ENCODE results near the gene LKAAEAR1. TPM values are rescaled to one million over a fixed set of nuclear protein-coding genes. Genes with fewer than 3 reads are reported as not detected.
A peak's percentile ranks its signal among the peaks of the same experiment; 100 is the strongest.
"Not testable (repeated sequence)": the region's sequence is repeated elsewhere in the genome, so short reads cannot be mapped to it uniquely, and the experiment has no call there.

Gene LKAAEAR1
- total RNA-seq = under 1 TPM; 0.34 to 0.61 TPM

- H3K27ac Mint-ChIP-seq = no peak within 1 kb of the TSS
- H3K9me3 Mint-ChIP-seq (ENCODE audit: insufficient read depth) = no peaks in the 10 kb centered on the region
- peak within 1 kb of the TSS; percentile 71 for H3K4me3 Mint-ChIP-seq
- ChIA-PET POLR2A (interaction anchor here (0.8 kb wide), 1 partner anchor 169 kb away, joined by 3 read pairs; no protein-coding TSS in a partner anchor), CTCF (interaction anchor here (0.6 to 3.1 kb wide), 18 partner anchors 11 to 172 kb away, joined by 3 to 48 read pairs (median 4); partner anchors contain the start of gene SAMD10)
- DNase-seq (no peak), ATAC-seq (no peak)
- H3K36me3 Mint-ChIP-seq (ENCODE audit: low read depth) = peaks cover 2% of the 10 kb centered on the region
- peaks cover 24% of the 10 kb centered on the region for H3K27me3 Mint-ChIP-seq (ENCODE audit: low read depth)
- H3K4me1 Mint-ChIP-seq (ENCODE audit: low read depth) = peaks cover 35% of the 10 kb centered on the region
These were observed at the start of gene LKAAEAR1 for GRCh38 chr20:64083804-64084684. Gene LKAAEAR1, minus strand, starts transcription at chr20:64084398. Its CDS starts 179 bp downstream, at chr20:64084219.

- no peaks in the 10 kb centered on the region for H3K9me3 Mint-ChIP-seq (ENCODE audit: insufficient read depth)
- no peaks in the 10 kb centered on the region for H3K4me1 Mint-ChIP-seq (ENCODE audit: low read depth)
- H3K36me3 Mint-ChIP-seq (ENCODE audit: low read depth) = no peaks in the 10 kb centered on the region
- CTCF ChIA-PET = no interaction called here
- peaks cover 6% of the 10 kb centered on the region for H3K27me3 Mint-ChIP-seq (ENCODE audit: low read depth)
- no peak for ATAC-seq
- POLR2A ChIA-PET = no interaction called here
- H3K27ac Mint-ChIP-seq = no peak overlapping the region
- H3K4me3 Mint-ChIP-seq = no peak overlapping the region
- DNase-seq = no peak
These were observed 47.2 kb upstream of the LKAAEAR1 start for GRCh38 chr20:64131406-64131805.

GRCh38 chr20:64130876-64131275 lies 46.7 kb upstream of the LKAAEAR1 start:
- POLR2A ChIA-PET = no interaction called here
- CTCF ChIA-PET = no interaction called here
- no peak overlapping the region for H3K27ac Mint-ChIP-seq
- H3K4me3 Mint-ChIP-seq = no peak overlapping the region
- peaks cover 6% of the 10 kb centered on the region for H3K27me3 Mint-ChIP-seq (ENCODE audit: low read depth)
- H3K9me3 Mint-ChIP-seq (ENCODE audit: insufficient read depth) = no peaks in the 10 kb centered on the region
- H3K4me1 Mint-ChIP-seq (ENCODE audit: low read depth) = no peaks in the 10 kb centered on the region
- H3K36me3 Mint-ChIP-seq (ENCODE audit: low read depth) = no peaks in the 10 kb centered on the region
- DNase-seq = no peak
- no peak for ATAC-seq

- peaks cover 6% of the 10 kb centered on the region for H3K27me3 Mint-ChIP-seq (ENCODE audit: low read depth)
- no peak overlapping the region for H3K27ac Mint-ChIP-seq
- ChIA-PET POLR2A (no interaction called here), CTCF (no interaction called here)
- DNase-seq (no peak), ATAC-seq (no peak)
- no peaks in the 10 kb centered on the region for H3K4me1 Mint-ChIP-seq (ENCODE audit: low read depth)
- no peak overlapping the region for H3K4me3 Mint-ChIP-seq
- no peaks in the 10 kb centered on the region for H3K36me3 Mint-ChIP-seq (ENCODE audit: low read depth)
- no peaks in the 10 kb centered on the region for H3K9me3 Mint-ChIP-seq (ENCODE audit: insufficient read depth)
These were observed 46.1 kb upstream of the LKAAEAR1 start for GRCh38 chr20:64130271-64130670.

- Mint-ChIP-seq H3K9me3 (ENCODE audit: insufficient read depth) (no peaks in the 10 kb centered on the region), H3K4me1 (ENCODE audit: low read depth) (no peaks in the 10 kb centered on the region), H3K4me3 (no peak overlapping the region), H3K27me3 (ENCODE audit: low read depth) (peaks cover 9% of the 10 kb centered on the region), H3K36me3 (ENCODE audit: low read depth) (no peaks in the 10 kb centered on the region), H3K27ac (no peak overlapping the region)
- DNase-seq (no peak), ATAC-seq (no peak)
- ChIA-PET CTCF (no interaction called here), POLR2A (no interaction called here)
These were observed 45.1 kb upstream of the LKAAEAR1 start for GRCh38 chr20:64129146-64129782.

GRCh38 chr20:64123517-64123916 lies 39.3 kb upstream of the LKAAEAR1 start:
- POLR2A ChIA-PET; H3K4me3 Mint-ChIP-seq; ATAC-seq; CTCF ChIA-PET; DNase-seq; H3K9me3 Mint-ChIP-seq (ENCODE audit: insufficient read depth); H3K36me3 Mint-ChIP-seq (ENCODE audit: low read depth); H3K27ac Mint-ChIP-seq: not testable (repeated sequence)
- Mint-ChIP-seq H3K4me1 (ENCODE audit: low read depth) (peaks cover 10% of the 10 kb centered on the region), H3K27me3 (ENCODE audit: low read depth) (peaks cover 18% of the 10 kb centered on the region)

- CTCF ChIA-PET; H3K36me3 Mint-ChIP-seq (ENCODE audit: low read depth); POLR2A ChIA-PET; H3K9me3 Mint-ChIP-seq (ENCODE audit: insufficient read depth); H3K27ac Mint-ChIP-seq; ATAC-seq; DNase-seq; H3K4me3 Mint-ChIP-seq: not testable (repeated sequence)
- H3K4me1 Mint-ChIP-seq (ENCODE audit: low read depth) = peaks cover 10% of the 10 kb centered on the region
- H3K27me3 Mint-ChIP-seq (ENCODE audit: low read depth) = peaks cover 16% of the 10 kb centered on the region
These were observed 38.7 kb upstream of the LKAAEAR1 start for GRCh38 chr20:64122927-64123326.

- H3K27ac Mint-ChIP-seq = no peak overlapping the region
- DNase-seq (no peak), ATAC-seq (no peak)
- H3K27me3 Mint-ChIP-seq (ENCODE audit: low read depth) = peaks cover 16% of the 10 kb centered on the region
- no peaks in the 10 kb centered on the region for H3K9me3 Mint-ChIP-seq (ENCODE audit: insufficient read depth)
- ChIA-PET CTCF (interaction anchor here (0.9 to 4.3 kb wide), 10 partner anchors 38 to 583 kb away, joined by 3 to 48 read pairs (median 5); partner anchors contain the start of genes LKAAEAR1, OPRL1, RGS19 and RTEL1), POLR2A (no interaction called here)
- H3K4me1 Mint-ChIP-seq (ENCODE audit: low read depth) = peaks cover 10% of the 10 kb centered on the region
- no peak overlapping the region for H3K4me3 Mint-ChIP-seq
- H3K36me3 Mint-ChIP-seq (ENCODE audit: low read depth) = no peaks in the 10 kb centered on the region
These were observed 37.4 kb upstream of the LKAAEAR1 start for GRCh38 chr20:64121586-64121985.

GRCh38 chr20:64119681-64120341 lies 35.6 kb upstream of the LKAAEAR1 start:
- CTCF ChIA-PET = interaction anchor here (0.7 to 4.3 kb wide), 14 partner anchors 16 to 582 kb away, joined by 3 to 48 read pairs (median 4); partner anchors contain the start of genes LKAAEAR1, OPRL1, PRPF6 and RGS19
- Mint-ChIP-seq H3K27ac (peak overlapping the region; percentile 87), H3K36me3 (ENCODE audit: low read depth) (no peaks in the 10 kb centered on the region), H3K9me3 (ENCODE audit: insufficient read depth) (no peaks in the 10 kb centered on the region), H3K27me3 (ENCODE audit: low read depth) (peaks cover 14% of the 10 kb centered on the region), H3K4me3 (peak overlapping the region; percentile 63), H3K4me1 (ENCODE audit: low read depth) (peaks cover 10% of the 10 kb centered on the region)
- DNase-seq (no peak), ATAC-seq (peak; percentile 39)
- POLR2A ChIA-PET = no interaction called here

- no peak for ATAC-seq
- Mint-ChIP-seq H3K27me3 (ENCODE audit: low read depth) (peaks cover 14% of the 10 kb centered on the region), H3K4me1 (ENCODE audit: low read depth) (peaks cover 10% of the 10 kb centered on the region), H3K36me3 (ENCODE audit: low read depth) (no peaks in the 10 kb centered on the region), H3K4me3 (no peak overlapping the region), H3K9me3 (ENCODE audit: insufficient read depth) (no peaks in the 10 kb centered on the region), H3K27ac (no peak overlapping the region)
- POLR2A ChIA-PET = no interaction called here
- no peak for DNase-seq
- CTCF ChIA-PET = interaction anchor here (0.7 to 4.3 kb wide), 8 partner anchors 15 to 581 kb away, joined by 3 to 48 read pairs (median 6); partner anchors contain the start of genes LKAAEAR1 and PRPF6
These were observed 35.1 kb upstream of the LKAAEAR1 start for GRCh38 chr20:64119301-64119680.

GRCh38 chr20:64117432-64117777 lies 33.2 kb upstream of the LKAAEAR1 start:
- H3K4me3 Mint-ChIP-seq; H3K27ac Mint-ChIP-seq; H3K36me3 Mint-ChIP-seq (ENCODE audit: low read depth); H3K9me3 Mint-ChIP-seq (ENCODE audit: insufficient read depth); ATAC-seq; DNase-seq; CTCF ChIA-PET; POLR2A ChIA-PET; H3K27me3 Mint-ChIP-seq (ENCODE audit: low read depth): not testable (repeated sequence)
- peaks cover 10% of the 10 kb centered on the region for H3K4me1 Mint-ChIP-seq (ENCODE audit: low read depth)
